ENCODE data around the gene LHX4.

The LHX4 gene

DNA sequence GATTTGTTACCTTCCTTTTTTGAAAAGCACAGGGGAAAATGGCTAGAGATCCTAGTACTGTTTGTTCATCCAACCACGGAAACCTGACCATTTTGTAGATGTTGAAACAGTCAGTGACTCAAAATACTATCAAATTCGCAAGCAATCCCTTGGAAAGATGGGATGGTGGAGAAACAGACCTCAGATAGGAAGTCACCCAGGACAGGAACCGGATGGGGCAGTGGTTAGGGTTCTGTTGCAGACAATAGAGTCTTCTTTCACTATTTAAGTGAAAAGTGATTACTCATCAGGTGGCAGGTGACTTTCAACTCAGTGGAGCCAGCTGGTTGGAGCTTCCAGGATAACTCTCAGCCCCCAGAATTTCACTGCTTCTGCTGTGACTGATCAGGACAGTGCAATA is 17.0 kb downstream of the LHX4 start:
- no peak for DNase-seq

- no peak for DNase-seq
These were observed 17.5 kb downstream of the LHX4 start for GRCh38 chr1:180247580-180247979.

- no peak for DNase-seq
These were observed 18.1 kb downstream of the LHX4 start for GRCh38 chr1:180248176-180248575.

GRCh38 chr1:180248731-180249681 is 18.9 kb downstream of the LHX4 start:
- no peak for DNase-seq

DNA sequence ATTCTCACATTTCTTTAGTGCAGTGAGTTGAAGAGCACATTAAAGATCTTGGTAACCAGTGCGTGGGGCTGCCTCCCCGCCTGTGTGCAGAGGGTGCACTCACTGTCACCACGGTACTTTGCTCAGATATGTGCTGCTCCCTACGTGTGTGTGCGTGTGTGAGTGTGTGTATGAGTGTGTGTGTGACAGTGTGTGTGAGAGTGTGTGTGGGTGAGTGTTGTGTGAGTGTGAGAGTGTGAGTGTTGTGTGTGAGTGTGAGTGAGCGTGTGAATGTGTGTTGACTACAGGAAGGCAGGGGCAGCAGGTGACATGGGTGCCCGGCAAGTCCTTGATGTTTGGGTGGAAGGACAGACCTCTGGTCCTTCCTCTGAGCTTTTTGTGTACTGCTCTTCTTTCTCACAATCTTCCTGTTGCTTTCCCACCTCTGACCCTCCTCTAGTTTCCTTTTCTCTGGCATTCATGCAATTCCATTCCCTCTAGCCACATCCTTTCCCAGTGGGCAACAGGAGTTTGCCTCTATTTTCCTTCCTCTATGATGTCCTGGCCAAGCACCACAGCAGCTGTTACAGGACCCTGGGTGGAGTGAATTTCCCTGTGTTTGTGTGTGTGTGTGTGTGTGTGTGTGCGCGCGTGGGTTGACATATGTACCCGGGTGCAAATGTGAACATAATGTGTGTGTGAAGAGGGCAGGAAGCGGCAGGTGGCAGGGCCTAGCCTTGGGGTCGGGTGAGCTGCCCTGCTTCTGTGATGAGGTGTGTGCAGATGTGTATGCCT is 19.8 kb downstream of the LHX4 start:
- DNase-seq = no peak

GRCh38 chr1:180250499-180250770 is 20.4 kb downstream of the LHX4 start:
- no peak for DNase-seq

DNA sequence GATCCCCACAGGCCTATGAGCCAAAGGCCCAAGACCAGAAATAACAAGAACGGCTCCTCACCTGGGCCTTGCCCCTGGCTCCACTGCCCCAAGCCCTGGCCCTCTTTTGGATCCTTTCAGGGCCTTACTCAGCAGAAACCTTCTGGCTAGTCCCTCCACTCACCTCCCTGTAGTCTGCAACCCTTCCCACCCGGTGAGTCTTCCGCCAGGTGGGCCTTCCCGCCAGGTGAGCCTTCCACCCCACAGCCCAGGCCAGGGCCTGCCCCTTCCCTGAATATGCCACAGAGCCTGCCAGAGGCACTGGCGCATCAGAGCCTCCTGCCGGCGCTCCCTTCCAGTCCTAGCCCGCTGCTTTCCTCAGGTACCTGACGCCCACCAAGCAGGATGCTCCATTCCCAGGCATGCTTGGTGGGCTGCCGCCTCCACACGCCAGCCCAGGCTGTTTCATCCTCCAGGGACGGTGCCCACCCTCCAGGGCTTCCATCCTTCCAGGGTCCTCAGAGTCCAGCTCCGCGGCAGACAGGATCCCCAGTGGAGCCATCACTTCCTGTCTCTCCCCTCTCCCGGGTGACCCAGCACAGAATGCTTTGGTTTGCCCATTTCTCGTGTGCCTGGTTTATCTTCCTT is 20.9 kb downstream of the LHX4 start:
- no peak for DNase-seq

GRCh38 chr1:180251526-180252305 is 21.7 kb downstream of the LHX4 start:
- DNase-seq = no peak

GRCh38 chr1:180252638-180253536 is 22.8 kb downstream of the LHX4 start:
- peak; percentile 71 for DNase-seq

DNA sequence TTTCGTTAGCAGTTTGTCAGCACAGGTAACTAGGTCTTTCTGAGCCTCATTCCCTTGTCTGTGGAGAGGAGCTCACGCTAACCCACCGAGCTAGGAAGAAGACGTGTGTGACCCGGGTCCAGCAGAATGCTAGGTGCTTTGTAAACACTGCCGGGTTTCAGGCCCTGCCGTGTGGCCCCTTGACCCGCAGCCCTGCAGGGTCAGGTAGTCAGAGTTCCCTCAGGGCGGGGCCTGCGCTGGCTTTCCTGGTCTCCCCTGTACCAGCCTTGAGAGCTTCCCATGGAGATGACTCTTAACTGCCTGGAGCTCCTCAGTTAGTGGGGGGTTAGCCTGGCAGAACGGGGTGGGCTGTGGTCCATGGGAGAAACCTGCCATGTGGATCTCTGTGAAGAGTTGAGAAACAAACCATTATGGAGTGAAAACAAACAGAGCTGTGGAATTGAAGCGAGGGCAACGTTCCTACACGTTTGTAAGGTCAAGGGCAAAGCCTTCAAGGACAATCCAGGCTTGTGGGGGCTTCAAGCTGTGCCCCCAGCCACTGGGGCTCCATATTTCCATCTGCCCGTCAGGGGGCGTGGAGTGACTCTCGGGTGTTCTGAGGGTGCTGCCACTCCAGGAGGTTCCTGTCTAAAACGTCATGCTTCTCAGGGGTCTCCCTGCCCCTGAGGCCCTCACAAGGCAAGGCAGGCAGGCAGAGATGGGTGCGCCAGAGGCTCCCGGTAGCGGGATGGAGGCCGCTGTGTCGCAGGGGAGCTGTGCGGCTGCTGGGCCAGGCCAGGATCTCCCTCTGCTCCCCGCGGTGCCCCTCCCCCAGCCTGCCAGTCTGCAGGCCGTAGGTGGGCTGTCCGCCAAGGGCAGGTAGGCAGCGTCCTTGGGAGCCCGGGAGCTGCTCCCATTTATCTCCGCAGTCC is 23.8 kb downstream of the LHX4 start:
- DNase-seq = no peak

DNA sequence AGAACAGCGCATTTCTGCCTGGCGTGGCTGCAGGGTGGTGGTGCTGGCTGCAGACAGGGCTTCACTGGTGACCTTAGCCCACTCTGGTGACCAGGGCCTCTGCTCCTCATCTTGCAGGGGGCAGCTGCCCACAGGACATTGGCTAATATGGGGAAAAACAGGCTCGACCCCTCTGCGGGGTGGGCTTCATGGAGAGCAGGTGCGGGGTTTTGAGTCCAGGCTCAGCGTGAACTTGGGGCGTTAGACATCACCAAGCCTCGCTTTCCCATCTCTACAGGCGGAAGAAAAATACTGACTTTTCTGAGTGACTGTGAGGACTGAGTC is 24.4 kb downstream of the LHX4 start:
- no peak for DNase-seq

DNA sequence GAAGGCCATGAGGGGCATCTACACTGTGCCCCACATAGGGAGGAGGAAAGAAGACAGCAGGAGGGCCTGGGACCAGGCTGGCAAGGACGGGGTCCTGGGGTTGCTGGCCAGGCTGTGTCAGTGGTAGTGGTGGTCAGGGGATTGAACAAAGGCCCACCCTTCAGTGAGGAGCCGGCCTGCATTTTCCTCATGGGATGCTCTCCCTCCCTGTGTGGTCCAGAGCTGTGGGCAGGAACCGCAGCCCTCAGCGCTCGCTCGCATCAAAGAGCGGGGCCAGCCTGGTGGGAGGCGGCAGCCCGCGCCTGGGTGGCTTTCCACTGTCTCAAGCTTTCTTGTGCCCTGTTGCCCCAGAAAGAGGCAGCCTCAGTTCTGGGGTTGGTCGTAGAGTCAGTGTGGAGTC is 24.8 kb downstream of the LHX4 start:
- no peak for DNase-seq

DNA sequence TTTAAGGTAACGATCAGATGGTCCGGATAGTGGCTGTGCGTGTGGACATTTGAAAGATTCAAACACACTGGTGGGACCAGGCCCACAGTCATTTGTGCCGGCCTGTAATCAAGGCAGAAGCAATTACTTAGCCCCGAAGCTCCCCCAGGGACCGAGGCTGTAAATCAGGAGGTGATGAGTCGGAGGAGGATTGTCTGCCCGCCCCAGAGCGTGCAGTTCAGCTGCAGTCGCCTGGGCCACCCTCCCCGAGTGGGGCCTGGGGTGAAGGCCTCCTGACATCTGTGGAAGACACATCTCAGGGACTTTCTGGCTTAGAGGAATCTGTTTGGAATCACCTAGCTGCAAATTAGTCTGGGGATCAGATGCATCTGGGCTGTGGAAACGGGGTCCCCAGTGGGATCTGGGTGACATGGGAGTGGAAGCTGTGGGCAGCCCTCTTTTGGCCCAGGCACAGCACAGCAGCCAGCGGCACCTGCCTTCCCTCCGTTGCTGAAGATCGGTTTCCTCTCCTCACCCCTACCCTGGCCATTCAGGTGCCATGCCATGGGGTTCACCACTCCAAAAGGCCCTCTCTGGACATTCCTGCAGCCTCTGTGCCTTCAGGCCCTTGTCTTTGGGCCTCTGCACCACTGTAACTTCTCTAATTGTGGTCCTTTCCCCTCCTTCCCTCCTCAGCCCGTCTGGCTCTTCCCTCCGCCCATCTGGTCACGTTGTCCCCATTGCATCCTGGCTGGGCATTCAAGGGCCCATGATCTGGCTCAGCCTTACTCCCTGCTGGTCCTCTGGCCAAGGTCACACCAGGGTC is 25.7 kb downstream of the LHX4 start:
- DNase-seq = no peak

DNA sequence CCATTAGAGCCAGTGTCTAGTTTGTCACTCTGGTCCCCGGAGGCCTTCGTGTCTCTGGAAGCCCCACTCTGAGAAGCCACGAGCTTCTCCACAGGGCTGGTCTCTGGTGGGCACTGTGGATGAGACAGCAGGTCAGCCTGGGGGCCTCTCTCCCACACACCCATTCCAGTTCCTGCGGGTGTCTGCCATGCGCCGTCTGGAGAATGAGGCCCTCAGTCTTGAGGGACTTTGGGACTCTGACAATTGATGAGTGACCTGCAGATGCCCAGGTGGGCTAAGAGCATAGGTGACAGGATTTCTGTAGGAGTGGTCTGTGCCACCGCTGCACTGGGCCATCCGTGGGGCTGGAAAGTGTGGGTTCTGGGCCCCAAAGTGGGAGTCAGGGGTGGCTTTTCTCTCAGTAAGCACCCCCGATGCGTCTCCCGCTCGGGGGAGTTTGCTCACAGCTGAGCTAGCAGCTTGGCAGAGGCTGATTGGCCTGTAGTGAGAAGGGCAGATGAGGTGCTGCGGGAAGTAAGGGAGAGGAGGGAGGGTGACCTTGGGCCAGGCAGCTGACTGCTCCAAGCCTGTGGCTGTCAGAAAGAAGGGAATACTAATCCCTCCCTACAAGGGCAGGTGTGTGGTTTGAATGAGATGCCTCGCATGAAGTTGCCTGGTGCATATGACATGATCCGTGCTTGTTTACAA is 26.4 kb downstream of the LHX4 start:
- DNase-seq = no peak

DNA sequence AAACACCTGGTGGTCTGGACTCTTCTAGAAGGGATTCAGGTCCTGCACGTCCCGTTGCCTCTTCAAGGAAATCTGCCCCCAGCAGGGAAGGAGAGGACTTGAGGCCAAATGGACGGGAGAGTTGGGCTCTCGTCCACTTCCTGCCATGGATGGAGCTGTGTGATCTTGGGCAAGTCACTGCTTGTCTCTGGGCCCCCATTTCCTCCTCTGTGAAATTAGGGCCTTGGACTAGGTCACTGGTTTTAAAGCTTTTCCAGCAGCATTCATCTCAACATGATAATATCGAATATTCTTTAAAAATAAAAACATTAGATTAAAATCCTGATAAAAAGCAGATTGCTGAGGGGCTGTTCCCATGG is 26.9 kb downstream of the LHX4 start:
- no peak for DNase-seq

GRCh38 chr1:180257486-180257885 is 27.4 kb downstream of the LHX4 start:
- no peak for DNase-seq

DNA sequence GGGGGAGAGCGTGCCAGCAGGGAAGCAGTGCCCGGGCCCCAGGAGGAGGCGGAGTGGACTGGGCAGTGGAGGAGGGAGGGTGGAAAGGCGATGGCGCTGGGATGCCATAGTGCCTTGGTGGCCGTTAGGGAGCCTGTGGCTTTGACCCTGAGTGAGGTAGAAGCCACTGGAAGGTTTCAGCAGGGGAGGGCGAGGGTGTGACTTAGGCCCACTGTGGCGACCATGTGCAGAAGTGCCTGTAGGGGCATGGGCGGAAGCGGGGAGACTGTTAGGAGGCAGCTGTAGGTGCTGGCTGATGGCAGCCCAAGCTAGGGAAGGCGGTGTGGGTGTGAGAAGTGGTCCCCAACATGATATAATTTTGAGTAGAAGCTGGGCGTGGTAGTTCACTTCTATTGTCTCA is 28.2 kb downstream of the LHX4 start:
- no peak for DNase-seq

DNA sequence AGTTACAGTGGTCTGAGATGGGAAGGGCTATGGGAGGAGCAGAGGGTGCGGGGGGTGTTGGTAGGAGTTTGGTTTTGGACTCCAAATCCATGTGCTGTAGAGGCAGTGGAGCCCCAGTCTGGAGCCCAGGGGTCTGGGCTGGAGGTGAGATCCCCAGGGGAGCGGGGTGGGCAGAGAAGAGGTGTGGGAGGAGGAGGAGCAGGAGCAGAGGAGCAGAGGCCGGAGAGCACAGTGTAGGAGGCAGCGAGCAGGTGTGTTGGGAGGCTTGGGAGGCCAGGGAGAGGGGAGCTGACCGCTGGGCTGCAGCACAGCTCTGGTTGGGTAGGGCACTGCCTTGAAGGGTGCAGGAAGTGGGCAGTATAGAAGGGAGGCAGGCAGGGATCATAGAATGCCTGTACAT is 28.9 kb downstream of the LHX4 start:
- DNase-seq = no peak
